Stimulated activated CD8-positive, alpha-beta memory T cell treated with anti-CD3 and anti-CD28 coated beads, Interleukin-15, amount 100 ng/mL, for 1 hour (primary cell): Measurements from ENCODE around the gene LZTS3.
A peak's percentile ranks its signal among the peaks of the same experiment; 100 is the strongest.
"Not testable (repeated sequence)": the region's sequence is repeated elsewhere in the genome, so short reads cannot be mapped to it uniquely, and the experiment has no call there.

Experiments used
- DNase-seq: peaks from one replicate; pipeline ENCODE4 v3.0.0-alpha.2; 2020; ENCODE audit warnings: low read depth

LZTS3 gene

DNA sequence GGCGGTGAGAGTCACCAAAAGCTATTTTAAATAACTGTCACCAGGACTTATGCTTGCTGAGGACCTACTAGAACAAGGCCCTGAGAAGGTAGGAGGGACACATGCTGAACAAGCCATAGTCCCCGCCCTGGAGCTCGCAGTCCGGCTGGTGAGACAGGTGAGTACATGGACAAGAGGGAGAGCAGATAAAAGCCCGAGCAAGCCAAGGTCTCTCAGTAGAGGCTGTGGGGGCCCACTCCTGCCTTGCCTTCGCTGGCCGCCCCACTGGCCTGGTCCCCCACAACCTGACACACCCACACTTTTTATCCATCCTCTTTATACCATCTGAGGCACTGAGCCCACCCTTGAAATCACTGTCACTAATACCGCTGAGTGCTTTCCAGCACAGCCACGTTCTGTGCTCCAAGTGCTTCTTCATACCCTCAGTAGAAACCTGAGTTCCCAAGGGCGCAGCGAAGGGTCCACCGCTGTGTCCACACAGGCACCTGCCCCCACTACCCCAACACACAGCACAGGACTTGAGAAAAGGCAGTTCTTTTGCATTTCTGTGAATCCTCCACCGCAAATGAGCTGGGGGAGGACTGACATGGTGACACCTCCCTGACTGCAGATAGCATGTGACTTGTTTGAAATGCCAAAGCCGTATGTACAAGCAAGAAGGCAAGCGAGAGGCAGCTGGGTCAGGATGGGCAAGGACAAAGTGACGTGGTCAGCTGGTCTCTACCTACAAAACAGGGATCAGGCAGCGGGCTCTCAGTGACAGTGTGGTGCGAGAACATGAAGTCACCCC, 19.1 kb upstream of the LZTS3 start:
- no peak for DNase-seq

DNA sequence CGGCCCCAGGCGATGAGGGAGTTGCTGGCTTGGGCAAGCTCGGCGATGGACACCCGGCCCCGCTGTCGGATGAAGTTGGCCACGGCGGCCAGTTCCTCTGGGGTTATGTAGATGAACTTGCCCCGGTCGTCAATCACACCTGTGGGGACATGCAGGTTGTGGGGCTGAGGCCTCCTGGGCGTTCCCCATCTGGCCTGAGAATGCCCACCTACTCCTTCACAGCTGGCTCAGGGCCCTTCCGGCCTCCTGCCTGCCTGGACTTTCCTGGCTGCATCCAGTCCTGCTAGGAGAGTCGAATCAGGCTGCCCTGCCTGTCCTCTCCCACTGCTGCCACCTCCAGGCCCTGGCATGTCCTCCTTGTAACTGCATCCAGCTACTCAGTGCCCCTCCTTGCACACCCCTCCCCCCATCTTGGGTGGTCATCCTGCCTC, 17.3 kb upstream of the LZTS3 start:
- no peak for DNase-seq

DNA sequence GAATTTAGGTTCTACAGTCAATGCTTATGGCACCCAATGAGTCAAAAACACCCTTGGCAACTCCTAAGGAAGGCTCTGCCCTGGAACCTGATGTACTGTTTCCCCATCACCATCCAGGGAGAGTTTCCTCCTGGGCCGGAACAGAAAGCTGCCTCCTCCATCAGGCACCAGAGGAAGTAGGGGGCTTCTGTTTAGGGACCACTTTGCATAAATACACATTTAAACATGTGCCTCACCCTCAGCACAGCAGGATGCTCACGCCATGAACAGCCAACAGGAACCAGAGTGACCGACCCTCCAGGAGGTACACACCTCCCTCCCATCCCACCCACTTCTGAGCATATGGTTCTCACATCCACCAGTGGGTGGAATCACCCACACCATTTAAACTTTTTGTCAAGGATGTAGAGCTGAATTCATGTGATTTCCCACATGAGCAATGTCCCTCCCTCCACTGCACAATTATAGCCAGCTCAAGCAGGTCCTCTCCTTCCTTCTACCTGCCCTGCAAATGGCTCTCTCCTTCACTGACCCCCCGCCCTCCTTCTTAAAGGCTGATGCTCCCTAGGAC, 16.3 kb upstream of the LZTS3 start:
- DNase-seq, result no peak

DNA sequence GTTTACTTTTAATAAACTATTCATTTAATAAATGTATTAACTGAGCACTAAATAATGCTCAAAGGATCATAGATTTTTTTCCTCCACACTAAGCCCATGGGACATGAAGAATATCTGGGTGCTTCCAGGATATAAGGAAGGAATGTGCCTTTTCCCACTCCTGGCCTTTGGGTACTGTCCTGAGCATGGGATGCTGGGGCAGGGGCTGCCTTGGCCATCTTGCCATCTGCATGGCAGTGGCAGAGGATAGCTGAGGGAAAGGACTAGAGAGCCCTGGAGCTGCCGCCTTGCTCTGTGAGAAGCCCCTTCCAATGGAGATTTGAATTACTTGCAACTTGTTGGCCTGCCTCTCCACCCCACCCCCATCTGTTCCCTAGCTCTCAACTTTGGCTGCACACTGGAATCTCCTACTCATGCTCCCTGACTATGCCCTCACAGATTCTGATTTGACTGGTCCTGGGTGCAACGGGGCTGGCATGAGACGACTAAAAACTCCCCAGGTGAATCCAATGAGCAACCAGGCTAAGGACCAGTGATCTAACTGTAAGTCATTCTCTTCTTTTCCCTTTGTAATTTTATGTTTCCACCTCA, 15.6 kb upstream of the LZTS3 start:
- no peak for DNase-seq

DNA sequence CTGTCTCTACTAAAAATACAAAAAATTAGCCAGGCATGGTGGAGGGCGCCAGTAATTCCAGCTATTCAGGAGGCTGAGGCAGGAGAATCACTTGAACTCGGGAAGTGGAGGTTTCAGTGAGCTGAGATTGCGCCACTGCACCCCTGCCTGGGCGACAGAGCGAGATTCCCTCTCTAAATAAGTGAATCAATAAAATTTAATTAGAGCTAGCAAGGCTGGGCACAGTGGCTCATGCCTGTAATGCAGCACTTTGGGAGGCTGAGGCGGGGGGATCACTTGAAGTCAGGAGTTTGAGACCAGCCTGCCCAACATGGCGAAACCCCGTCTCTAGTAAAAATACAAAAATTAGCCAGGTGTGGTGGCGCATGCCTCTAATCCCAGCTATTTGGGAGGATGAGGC, 14.5 kb upstream of the LZTS3 start:
- not testable (repeated sequence) for DNase-seq

DNA sequence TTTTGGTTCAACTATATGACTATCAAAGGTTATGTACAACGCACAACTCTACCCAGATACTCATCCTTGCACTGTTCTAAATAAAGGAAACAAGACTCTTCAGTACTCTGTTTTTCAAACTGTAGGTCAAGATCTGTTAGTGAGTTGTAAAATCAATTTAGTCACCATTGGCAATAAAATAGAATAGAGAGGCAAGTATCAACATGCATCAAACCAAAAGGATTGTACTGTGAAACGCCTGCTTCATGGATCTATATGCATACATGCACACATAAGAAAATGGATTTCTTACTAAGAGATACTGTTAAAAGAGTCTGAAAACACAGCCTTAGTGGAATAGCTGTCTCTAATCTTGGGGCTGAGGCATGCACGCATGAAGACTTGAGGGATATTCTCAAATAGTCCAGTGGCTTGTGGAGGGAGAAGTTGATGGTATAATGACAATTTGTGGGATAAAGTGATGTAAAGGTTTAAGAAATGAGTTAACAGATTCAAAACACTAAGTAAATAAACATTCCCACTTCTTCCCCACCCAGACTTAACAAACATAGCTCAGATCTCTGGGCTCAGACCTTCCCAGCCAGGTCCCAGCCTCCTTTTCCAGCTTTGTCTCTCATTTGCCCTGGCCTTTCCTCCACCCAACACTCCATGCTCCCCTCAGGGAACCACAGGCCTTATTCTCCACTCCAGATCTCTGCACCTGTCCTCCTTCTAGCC, 10.7 kb upstream of the LZTS3 start:
- DNase-seq, result no peak

DNA sequence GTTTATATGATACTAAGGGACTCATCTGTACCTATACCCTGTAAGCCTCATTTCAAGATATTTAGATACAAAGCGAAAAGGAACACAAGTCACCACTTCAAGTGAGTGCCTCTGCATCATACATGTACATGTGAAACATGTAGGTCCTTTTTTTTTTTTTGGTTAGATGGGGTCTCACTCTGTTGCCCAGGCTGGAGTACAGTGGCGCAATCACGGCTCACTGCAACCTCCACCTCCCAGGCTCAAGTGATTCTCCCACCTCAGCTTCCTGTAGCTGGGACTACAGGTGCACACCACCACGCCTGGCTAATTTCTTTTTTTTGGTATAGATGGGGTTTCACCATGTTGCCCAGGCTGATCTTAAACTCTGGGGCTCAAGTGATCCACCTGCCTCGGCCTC, 9.1 kb upstream of the LZTS3 start:
- not testable (repeated sequence) for DNase-seq

DNA sequence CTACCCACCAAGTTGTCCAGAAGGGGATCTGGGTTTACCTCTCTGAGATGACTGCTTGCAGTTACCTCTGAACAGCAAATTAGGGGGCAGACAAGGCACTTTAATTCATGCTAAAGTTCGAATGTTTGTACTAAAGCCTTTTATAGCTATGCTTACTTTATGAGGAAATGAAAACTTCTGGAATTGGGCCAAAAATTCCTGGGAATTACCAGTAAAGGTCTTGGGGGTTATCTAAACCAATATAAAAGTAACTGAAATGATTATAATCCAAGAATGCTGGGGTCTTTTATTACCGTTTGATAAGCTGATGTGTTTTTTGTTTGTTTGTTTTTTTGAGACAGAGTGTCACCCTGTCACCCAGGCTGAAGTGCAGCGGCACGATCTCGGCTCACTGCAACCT, 7.9 kb upstream of the LZTS3 start:
- no peak for DNase-seq

DNA sequence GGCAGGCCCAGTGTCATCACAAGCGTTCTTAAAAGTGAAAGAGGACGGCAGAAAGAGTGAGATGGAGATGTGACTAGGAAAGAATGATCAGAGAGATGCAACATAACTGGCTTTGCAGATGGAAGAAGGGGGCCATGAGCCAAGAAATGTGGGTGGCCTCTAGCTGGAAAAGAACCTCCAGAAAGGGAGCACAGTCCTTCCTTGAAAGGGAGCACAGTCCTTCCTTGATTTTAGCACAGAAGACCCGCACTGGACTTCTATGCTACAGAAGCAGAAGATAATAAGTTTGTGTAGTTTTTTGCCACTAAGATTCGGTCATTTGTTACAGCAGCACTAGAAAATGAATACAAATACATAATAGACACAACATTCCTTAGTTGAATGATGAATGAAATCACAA, 7.0 kb upstream of the LZTS3 start:
- DNase-seq, result no peak

DNA sequence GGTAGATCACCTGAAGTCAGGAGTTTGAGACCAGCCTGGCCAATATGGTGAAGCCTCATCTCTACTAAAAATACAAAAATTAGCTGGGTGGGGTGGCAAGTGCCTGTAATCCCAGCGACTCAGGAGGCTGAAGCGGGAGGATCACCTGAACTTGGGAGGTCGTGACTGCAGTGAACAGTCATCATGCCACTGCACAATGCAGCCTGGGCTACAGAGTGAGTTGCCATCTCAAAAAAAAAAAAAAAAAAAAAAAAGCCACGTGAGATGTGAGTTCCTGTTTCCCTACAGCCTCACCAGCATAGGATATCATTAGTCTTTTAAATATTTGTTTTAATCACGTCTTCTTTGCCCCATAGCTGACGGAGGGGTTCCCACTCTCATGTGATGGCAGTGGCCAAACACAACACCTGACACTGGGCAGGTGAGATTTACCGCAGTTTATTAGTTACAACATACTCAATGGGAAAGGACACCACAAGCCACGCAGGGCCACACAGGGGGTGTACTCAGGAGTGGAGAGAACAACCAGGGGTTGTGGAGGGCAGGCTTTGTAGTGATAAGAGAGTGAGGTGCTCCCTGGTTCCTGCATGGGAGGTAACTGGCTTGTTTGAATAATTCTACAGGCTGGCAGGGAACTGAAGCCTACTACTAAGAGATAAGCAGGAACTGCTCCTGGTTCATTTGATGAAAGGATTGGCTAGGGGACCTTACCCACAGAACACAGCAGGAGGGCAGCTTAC, 4.6 kb upstream of the LZTS3 start:
- no peak for DNase-seq

DNA sequence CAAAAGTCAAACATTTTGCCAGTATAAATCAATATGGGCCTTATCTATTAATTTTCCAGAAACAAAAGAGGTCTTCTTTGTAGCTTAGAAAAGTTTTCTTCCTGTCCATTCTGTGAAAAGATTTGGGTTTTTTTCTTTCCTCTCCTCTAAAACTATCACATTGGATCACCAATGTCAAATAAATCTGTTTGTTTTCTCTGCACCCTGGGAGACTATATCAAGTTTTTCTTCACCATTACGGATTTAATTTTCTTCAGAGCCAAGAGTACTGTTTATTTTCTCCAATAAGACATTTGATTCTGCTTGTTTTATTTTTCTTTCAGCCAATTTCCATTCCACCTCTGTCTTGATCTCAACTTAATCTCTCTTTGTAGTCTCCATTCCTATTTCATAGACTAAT, 1.9 kb upstream of the LZTS3 start:
- DNase-seq, result no peak

DNA sequence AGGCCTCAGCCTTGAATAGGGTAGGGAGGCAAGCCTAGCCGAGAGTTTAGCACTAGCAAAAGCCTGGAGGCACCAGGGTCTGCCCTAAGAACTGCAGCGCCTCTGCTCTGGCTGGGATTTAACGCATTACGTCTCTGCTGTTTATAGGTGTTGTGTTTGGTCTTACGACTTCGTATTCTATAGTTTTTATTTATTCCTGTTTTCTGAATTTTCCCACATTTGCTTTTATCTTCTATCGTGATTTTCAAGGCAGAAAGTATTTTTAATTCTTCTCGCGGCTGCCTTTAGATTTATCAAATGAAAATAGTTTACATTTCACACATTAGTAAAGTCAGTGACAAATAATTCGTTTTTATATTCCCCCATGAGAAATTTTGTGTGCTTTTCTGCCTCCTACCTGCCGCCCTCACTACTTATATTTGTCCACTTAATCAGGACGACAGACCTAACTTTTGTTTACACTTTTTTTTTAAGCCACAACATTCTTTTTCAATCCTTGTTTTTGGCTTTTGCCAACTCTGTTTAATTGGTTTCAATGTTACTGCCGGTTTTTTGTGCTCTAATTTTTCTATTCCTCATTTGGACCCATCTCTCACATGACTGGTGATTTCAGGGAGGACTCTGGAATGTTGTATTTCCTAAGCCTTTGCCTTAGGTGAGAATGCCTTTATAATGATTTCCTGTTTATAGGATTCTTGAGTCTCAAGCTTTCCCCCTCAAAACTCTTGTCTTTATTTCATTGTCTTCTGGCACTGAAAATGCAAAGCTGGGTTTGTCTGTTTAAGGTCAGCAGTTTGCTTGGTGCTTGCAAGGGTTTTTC, 1.3 kb upstream of the LZTS3 start:
- no peak for DNase-seq

DNA sequence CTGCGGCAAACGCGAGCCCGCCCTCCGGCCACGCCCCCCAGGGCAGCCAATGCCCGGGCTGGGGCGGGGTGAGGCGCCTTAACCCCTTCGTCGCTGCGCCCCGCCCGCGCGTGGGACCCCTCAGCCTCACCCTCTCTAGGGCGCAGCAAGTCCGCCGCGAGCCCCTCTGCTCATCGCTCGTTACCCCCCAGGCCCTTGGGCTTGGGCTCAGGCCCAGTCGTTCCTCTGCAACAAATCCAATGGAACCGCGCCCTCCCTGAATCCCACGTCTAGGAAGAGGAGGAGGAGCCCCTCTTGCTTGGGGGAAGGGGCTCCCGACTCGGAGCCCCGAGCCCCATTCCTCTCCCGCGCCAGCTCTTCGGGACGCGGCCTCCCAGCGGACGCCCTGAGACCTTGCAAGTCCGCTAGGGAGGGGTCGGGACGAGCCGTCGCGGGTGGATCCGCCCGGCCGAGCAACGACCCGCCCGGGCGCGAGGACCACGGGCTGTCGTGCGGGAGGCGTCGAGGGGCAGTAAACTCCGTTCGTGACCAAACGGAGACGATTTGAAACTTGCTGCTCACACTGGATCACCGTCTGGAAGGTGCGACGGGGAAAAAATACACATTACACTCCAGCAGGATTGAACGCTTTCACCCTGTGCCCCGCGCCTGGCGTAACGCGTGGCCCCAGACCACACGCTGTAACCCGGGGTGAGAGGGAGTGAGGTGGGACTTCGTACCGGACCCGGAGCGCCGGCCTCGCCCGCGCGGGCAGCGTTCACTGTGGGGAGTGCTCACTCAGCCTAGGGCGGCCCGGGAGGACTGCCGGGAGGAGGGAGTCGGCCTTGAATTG, 477 bp upstream of the LZTS3 start:
- DNase-seq, result peak; percentile 75

DNA sequence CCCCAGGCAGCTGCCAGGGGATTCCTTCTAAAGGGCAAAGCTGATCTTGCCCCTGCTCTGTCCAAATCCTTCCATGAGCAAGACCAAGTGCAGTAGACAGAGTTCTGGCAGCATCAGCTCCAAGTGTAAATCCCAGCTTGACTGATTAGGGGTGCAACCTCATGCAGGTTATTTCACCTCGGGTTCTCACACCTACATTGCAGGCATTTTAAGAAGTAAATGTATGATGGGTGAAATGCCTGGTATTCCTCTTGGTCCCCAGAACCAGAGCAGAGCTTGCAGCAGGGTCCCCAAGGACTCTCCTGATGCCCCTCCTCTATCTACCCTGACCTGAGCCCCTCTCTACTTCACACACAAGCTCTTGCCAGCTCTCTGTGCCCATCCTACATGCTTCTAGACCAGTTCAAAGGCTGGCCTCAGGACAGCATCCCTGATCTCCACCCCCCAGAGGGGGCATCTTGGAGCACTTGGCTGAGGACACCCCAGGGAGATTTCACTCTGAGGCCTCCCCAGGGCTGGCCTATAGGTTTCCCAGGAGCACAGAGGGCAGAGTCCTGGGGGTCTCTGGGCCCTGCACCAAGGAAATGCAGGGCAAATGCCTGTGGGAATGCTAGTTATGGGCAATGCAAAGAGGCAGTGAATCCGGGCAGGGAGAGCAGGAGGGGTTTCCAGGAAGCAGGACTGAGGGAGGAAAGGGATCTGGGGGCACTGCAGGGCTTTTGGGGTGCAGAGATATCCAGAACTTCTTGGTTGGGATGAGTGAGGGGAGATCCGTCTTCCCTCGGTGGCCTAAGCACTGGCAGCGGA, 1.0 kb downstream of the LZTS3 start:
- no peak for DNase-seq

DNA sequence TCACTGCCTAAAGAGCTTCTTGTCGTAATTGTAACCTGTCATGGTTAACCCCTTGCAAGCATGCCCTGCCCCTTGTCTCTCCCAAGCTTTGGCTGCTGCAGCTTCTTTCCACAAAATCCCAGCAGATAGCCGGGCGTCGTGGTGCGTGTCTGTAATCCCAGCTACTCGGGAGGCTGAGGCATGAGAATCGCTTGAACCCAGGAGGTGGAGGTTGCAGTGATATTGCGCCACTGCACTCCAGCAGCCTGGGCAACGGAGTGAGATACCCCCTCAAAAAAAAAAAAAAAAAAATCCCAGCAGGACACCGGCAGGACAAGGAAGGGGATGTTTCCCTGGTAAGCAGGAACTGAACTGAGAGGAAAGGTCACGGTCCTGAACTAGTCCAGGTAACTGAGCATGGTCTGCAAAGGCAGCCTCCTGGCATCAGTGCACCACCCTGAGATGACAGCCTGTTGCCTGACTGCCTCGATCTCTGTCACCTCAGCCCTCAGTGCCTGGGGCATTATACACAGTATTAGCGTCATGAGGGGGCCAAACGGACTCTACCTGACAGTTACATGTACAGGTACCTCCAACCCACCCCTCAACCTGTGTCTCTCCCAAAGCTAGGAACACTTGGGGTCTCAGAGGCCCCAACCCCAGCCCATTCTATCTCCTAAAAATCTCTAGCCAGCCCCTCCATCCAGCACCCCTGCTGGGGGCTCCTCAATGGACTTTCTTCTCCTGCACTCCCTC, 1.8 kb downstream of the LZTS3 start:
- DNase-seq, result no peak

DNA sequence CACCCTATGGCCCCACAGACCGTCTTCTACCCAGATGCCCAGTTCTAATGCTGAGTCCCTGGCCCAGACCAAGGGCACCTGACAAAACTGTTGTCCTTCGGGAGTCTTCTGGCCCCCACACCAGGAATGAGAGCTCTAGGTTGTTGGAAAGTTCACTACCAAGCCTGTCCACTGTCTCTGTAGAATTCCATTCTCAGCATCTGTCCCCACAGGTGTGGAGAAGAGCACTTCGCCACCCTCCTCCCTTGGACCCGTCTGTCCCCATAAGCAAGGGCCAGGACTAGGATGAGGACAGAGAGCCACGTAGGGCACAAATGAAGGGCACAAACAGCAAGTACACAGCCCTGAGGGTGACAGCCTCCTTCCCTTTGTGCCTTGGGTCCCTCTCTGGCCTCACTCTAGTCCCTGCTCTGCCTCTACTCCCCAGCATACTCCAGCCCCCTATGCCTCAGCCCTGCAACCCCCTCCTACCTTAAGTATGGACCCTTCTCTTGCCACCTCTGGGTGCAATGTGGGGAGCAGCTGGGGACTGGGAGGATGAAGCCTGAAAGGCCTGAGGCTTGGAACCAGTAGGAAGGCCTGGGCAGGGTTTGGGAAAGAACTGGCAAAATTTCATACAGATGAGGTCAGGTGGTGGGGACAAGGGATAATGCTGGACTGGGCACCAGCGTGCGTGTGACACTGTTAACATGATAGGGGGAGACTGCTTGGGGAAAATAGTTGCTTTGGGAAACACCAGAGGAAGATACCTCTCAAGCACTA, 4.3 kb downstream of the LZTS3 start:
- DNase-seq, result no peak

DNA sequence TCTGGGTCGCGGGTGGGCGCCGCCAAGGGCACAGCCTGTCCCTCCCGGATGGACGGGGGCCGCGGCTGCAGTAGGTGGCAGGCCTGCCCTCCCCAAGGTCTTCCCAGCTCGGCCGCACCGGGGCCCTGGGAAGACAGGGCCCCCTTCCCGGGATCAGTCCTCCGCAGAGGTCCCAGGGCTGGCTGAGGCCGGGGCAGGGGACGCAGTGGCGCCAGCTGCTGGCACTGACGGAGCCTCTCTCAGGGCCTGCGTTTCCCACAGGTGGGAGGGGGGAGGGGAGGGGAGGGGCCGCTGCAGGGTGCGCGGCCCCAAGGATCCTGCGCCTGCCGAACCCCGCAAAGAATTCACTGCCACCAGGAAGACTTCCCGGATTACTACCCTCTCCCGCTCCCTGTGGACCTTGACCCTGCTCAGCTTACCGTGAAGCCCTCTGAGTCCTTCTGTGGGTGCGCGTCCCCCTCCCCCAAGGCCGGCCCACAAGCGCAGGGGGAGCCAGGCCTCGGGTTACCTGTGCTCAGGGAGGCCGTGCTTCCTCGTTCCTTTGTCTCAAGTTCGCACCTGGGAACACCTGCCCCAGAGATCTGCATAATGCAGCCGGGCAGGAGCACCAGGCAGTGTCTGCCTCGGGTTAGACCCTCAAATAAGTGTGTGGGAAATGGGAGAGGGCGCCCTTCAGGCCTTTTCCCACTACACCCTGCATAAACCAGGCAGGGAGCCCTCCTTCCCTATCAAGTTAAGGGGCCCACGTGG, 5.1 kb downstream of the LZTS3 start:
- no peak for DNase-seq

DNA sequence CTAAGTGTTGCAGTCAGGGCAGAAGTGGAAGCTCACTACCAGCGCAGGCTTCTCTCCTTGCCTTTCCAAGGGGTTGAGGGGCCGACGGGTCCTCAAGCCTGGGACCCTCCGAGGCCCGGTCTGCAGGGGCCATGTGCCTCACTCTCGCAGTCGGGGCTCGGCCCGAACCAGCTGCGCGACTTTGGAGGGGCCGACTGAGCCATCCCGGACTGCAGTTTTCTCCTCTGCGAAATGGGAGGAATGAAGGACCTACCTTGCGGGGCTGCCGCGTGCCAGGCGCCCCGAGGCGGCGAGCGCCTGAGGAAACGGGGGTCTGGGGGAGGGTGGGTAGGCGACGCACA, 5.6 kb downstream of the LZTS3 start:
- no peak for DNase-seq
